IMR-90 (cell line): Measurements from ENCODE around the gene ALG11. TPM values are rescaled to one million over a fixed set of nuclear protein-coding genes. Genes with fewer than 3 reads are reported as not detected.

Source experiments
- ATAC-seq: fragments of 200-7000 bp; cut with Tn5 transposase; 2 replicates; pipeline ENCODE4 v1.9.1; 2020; ENCODE audit warnings: low read depth, mild to moderate bottlenecking, moderate library complexity
- BruUV-seq: library from RNA; stranded (reverse); fragments of 400-500 nt; replicated peaks from 2 replicates; lab custom pipeline; 2021; lab: Mats Ljungman, UMichigan
- CTCF ChIA-PET: fragments of 300-600 bp; formaldehyde crosslinking; extraction: SDS; loops from one replicate; lab custom pipeline; 2021; ENCODE audit warnings: antibody characterized with exemption; lab: Yijun Ruan, JAX
- POLR2A ChIA-PET: fragments of 300-600 bp; sonication (Branson Sonifier 250); formaldehyde crosslinking; loops from one replicate; lab custom pipeline; 2022; ENCODE audit warnings: antibody characterized with exemption; ENCODE audit not compliant: unreplicated experiment; lab: Charles Lee
- DNase-seq: peaks from one replicate; pipeline ENCODE4 v3.0.0; 2013
- H2AFZ ChIP-seq: replicated peaks from 2 replicates; pipeline ENCODE3; 2013; ENCODE audit warnings: low read length, mild to moderate bottlenecking; ENCODE audit not compliant: poor library complexity
- H2AK5ac ChIP-seq: 2 replicates; pipeline ENCODE4 v1.6.1; 2013; ENCODE audit warnings: low read depth, low read length, inconsistent platforms
- H2AK9ac ChIP-seq: replicated peaks from 2 replicates; pipeline ENCODE3; 2013; ENCODE audit warnings: mild to moderate bottlenecking, low read depth, low read length, moderate library complexity; ENCODE audit not compliant: poor library complexity
- H2BK120ac ChIP-seq: 2 replicates; pipeline ENCODE4 v1.6.1; 2013; ENCODE audit warnings: low read depth, low read length, inconsistent platforms
- H2BK15ac ChIP-seq: 3 replicates; pipeline ENCODE4 v1.6.1; 2013; ENCODE audit warnings: low read depth, low read length, inconsistent platforms
- H2BK20ac ChIP-seq: 2 replicates; pipeline ENCODE4 v1.6.1; 2013; ENCODE audit warnings: low read depth, mild to moderate bottlenecking, inconsistent platforms, low read length, moderate library complexity
- H2BK5ac ChIP-seq: 2 replicates; pipeline ENCODE4 v1.6.1; 2013; ENCODE audit warnings: mild to moderate bottlenecking, low read depth, low read length, inconsistent platforms; ENCODE audit not compliant: poor library complexity, severe bottlenecking
- H3K14ac ChIP-seq: replicated peaks from 2 replicates; pipeline ENCODE4 v1.6.1; 2013; ENCODE audit warnings: low read depth, low read length, inconsistent platforms
- H3K18ac ChIP-seq: 2 replicates; pipeline ENCODE4 v1.6.1; 2013; ENCODE audit warnings: low read depth, low read length, control low read depth
- H3K23ac ChIP-seq: 2 replicates; pipeline ENCODE4 v1.6.1; 2013; ENCODE audit warnings: low read depth, low read length, inconsistent platforms
- H3K27ac ChIP-seq: 2 replicates; pipeline ENCODE4 v1.5.1; 2013; ENCODE audit warnings: mild to moderate bottlenecking, control low read depth, low read length; ENCODE audit not compliant: insufficient read depth
- H3K27me3 ChIP-seq: 2 replicates; pipeline ENCODE4 v1.6.1; 2013; ENCODE audit warnings: low read length; ENCODE audit not compliant: control insufficient read depth, insufficient read depth
- H3K36me3 ChIP-seq: 2 replicates; pipeline ENCODE4 v1.6.1; 2013; ENCODE audit warnings: low read length, mixed read lengths; ENCODE audit not compliant: control insufficient read depth, insufficient read depth
- H3K4ac ChIP-seq: 2 replicates; pipeline ENCODE4 v1.6.1; 2013; ENCODE audit warnings: low read depth, low read length, inconsistent platforms
- H3K4me1 ChIP-seq: 2 replicates; pipeline ENCODE4 v1.6.1; 2013; ENCODE audit warnings: low read length, mixed read lengths; ENCODE audit not compliant: control insufficient read depth, insufficient read depth
- H3K4me2 ChIP-seq: 2 replicates; pipeline ENCODE4 v1.6.1; 2013; ENCODE audit warnings: low read depth, mild to moderate bottlenecking, control low read depth, low read length, moderate library complexity
- H3K4me3 ChIP-seq: 2 replicates; pipeline ENCODE4 v1.5.1; 2013; ENCODE audit warnings: low read depth, mild to moderate bottlenecking, control low read depth, low read length, moderate library complexity; ENCODE audit not compliant: insufficient read depth
- H3K56ac ChIP-seq: 2 replicates; pipeline ENCODE4 v1.6.1; 2013; ENCODE audit warnings: low read length, inconsistent platforms; ENCODE audit not compliant: insufficient read depth; ENCODE audit errors: extremely low read depth
- H3K79me1 ChIP-seq, 2 experiments: 2 replicates each; pipeline ENCODE4 v1.6.1; 2013; ENCODE audit warnings: low read length in 2 of 2, inconsistent platforms in 1 of 2, low read depth in 1 of 2
- H3K9ac ChIP-seq: 2 replicates; pipeline ENCODE4 v1.6.1; 2013; ENCODE audit warnings: low read depth, low read length, control low read depth
- H3K9me1 ChIP-seq: 2 replicates; pipeline ENCODE4 v1.6.1; 2013; ENCODE audit warnings: low read length, inconsistent platforms; ENCODE audit not compliant: insufficient read depth
- H3K9me3 ChIP-seq: 2 replicates; pipeline ENCODE4 v1.6.1; 2013; ENCODE audit warnings: low read length; ENCODE audit not compliant: control insufficient read depth, insufficient read depth
- H4K20me1 ChIP-seq: 2 replicates; pipeline ENCODE4 v1.6.1; 2013; ENCODE audit warnings: low read length, inconsistent platforms; ENCODE audit not compliant: insufficient read depth
- H4K5ac ChIP-seq: 2 replicates; pipeline ENCODE4 v1.6.1; 2013; ENCODE audit warnings: mild to moderate bottlenecking, low read depth, low read length, control low read depth
- H4K8ac ChIP-seq, 2 experiments: 2 replicates each; pipeline ENCODE4 v1.6.1; 2013; ENCODE audit warnings: low read depth in 2 of 2, low read length in 2 of 2, control low read depth in 1 of 2, inconsistent platforms in 1 of 2
- H4K91ac ChIP-seq: 2 replicates; pipeline ENCODE4 v1.6.1; 2013; ENCODE audit warnings: low read depth, low read length, inconsistent platforms; ENCODE audit not compliant: insufficient read depth
- CEBPB ChIP-seq: IDR thresholded peaks from 2 replicates; pipeline ENCODE4 v1.6.1; 2012; ENCODE audit warnings: low read depth, low read length, improper control_type of control experiment
- MAFK ChIP-seq: IDR thresholded peaks from 2 replicates; pipeline ENCODE4 v1.6.1; 2012; ENCODE audit warnings: low read depth, low read length, improper control_type of control experiment
- MAZ ChIP-seq: IDR thresholded peaks from 2 replicates; pipeline ENCODE4 v1.6.1; 2012; ENCODE audit warnings: low read depth, mild to moderate bottlenecking, low read length, improper control_type of control experiment, moderate library complexity, borderline replicate concordance
- NFE2L2 ChIP-seq: fragments of 150-350 bp; IDR thresholded peaks from 2 replicates; pipeline ENCODE4 v1.6.1; 2016; ENCODE audit warnings: low read depth, mild to moderate bottlenecking, low read length
- POLR2A ChIP-seq: IDR thresholded peaks from 2 replicates; pipeline ENCODE4 v1.6.1; 2012; ENCODE audit warnings: mild to moderate bottlenecking, low read depth, low read length
- SMC3 ChIP-seq: fragments of 150-350 bp; IDR thresholded peaks from 2 replicates; pipeline ENCODE4 v1.6.1; 2016; ENCODE audit warnings: low read depth, mild to moderate bottlenecking, antibody characterized with exemption, low read length, moderate library complexity
- WGBS, 2 experiments: methylation state at CpG; one replicate each; pipeline versions ENCODE4 v1.1.5 to v1.1.7; 2013; ENCODE audit warnings: missing lambda C conversion rate in 2 of 2; ENCODE audit not compliant: insufficient read length in 1 of 2; ENCODE audit errors: extremely low coverage in 2 of 2; 5-methylcytosine and 5-hydroxymethylcytosine counted together
- dilution Hi-C: fragments of 300-500 bp; cut with HindIII; formaldehyde crosslinking; loops from one replicate; pipeline ENCODE4 v1.14.3; 2018; ENCODE audit warnings: low sequenced_read_pairs; ENCODE audit not compliant: unreplicated experiment
- in situ Hi-C: fragments of 300-500 bp; cut with MboI; formaldehyde crosslinking; loops from 3 replicates; pipeline ENCODE4 v1.14.3; 2019; ENCODE audit warnings: low sequenced_read_pairs, inconsistent platforms, mixed read lengths
- intact Hi-C: fragments of 100-400 bp; cut with micrococcal nuclease; formaldehyde crosslinking; loops from 2 replicates; pipeline ENCODE4 v1.10.0; 2022
- polyA plus RNA-seq, 3 experiments: library from polyadenylated mRNA; depleted of rRNA; stranded (reverse); fragments of >200 nt; gene quantifications; 2 replicates each; pipeline ENCODE4 v1.2.3, GENCODE V29; 2012; ENCODE audit warnings: low replicate concordance in 1 of 3
- total RNA-seq: library from RNA; depleted of rRNA; stranded (reverse); fragments of >200 nt; gene quantifications from 2 replicates; pipeline ENCODE4 v1.2.3, GENCODE V29; 2012

Gene ALG11
- total and polyA plus RNA-seq, 2 of the 4 experiments (the other 2 are of a cell fraction) = 10.0 to 12.7 TPM

- no peak overlapping the region for H3K4ac ChIP-seq
- H2AK5ac ChIP-seq = no peak overlapping the region
- peaks cover 2% of the 10 kb centered on the region; the same call in 1 of the 2 replicates for H3K4me1 ChIP-seq
- intact Hi-C loops (no loop called here), in situ Hi-C loops (loop anchor here (5.0 kb wide), 1 partner anchor 71 kb away; no protein-coding TSS in a partner anchor), dilution Hi-C loops (no loop called here)
- no peak overlapping the region for H4K91ac ChIP-seq
- ChIA-PET POLR2A (no interaction called here), CTCF (no interaction called here)
- no peak overlapping the region for H3K23ac ChIP-seq
- H2BK120ac ChIP-seq = no peak overlapping the region
- H2BK5ac ChIP-seq = no peak overlapping the region
- no peaks in the 10 kb centered on the region for H3K36me3 ChIP-seq
- H2AFZ ChIP-seq = no peak overlapping the region
- TF ChIP-seq CEBPB (no peak), MAZ (no peak), NFE2L2 (no peak), MAFK (no peak), SMC3 (no peak), POLR2A (no peak)
- no peak; the same call in 1 of the 2 replicates for ATAC-seq
- H3K14ac ChIP-seq = no peak overlapping the region
- H3K27ac ChIP-seq = no peak overlapping the region
- no peak overlapping the region for H3K9ac ChIP-seq
- H3K4me3 ChIP-seq = no peak overlapping the region
- H2BK20ac ChIP-seq = no peak overlapping the region
- no peak overlapping the region for H4K5ac ChIP-seq
- no peaks in the 10 kb centered on the region for H4K20me1 ChIP-seq
- H2AK9ac ChIP-seq = no peak overlapping the region
- H3K56ac ChIP-seq = no peak overlapping the region
- peaks cover 3% of the 10 kb centered on the region; the same call in 1 of the 2 replicates for H3K27me3 ChIP-seq
- no peak overlapping the region for H4K8ac ChIP-seq
- no TSS peak for BruUV-seq
- H3K18ac ChIP-seq = no peak overlapping the region
- no peak overlapping the region; the same call in 1 of the 2 replicates for H3K4me2 ChIP-seq
- H3K9me3 ChIP-seq = no peaks in the 10 kb centered on the region
- no peak for DNase-seq
- WGBS, 2 experiments = no CpG with 5 or more reads among the region's 4 CpGs
- no peak overlapping the region for H2BK15ac ChIP-seq
- no peaks in the 10 kb centered on the region for H3K79me1 ChIP-seq
- no peaks in the 10 kb centered on the region for H3K9me1 ChIP-seq
Observed at GRCh38 chr13:51980908-51981307, 31.3 kb upstream of the ALG11 start.
